ENCODE data around the gene PLCB1. TPM values are rescaled to one million over a fixed set of nuclear protein-coding genes. Genes with fewer than 3 reads are reported as not detected.
A peak's percentile ranks its signal among the peaks of the same experiment; 100 is the strongest.

PLCB1 gene
- total RNA-seq, 1 experiment from 2014 or later, result 14.9 TPM

GRCh38 chr20:8298426-8299043 lies 166.5 kb downstream of the PLCB1 start:
- DNase-seq (ENCODE audit: low read depth, low spot score), result no peak
- in situ Hi-C loops (cut with HindIII; ENCODE audit: low pct_unique_long_range_greater_than_20kb, low sequenced_read_pairs), result no loop called here

- DNase-seq (ENCODE audit: low read depth, low spot score), result no peak
- in situ Hi-C loops (cut with HindIII; ENCODE audit: low pct_unique_long_range_greater_than_20kb, low sequenced_read_pairs), result no loop called here
These were observed 167.9 kb downstream of the PLCB1 start for GRCh38 chr20:8299921-8300320.

GRCh38 chr20:8301655-8302054 lies 169.6 kb downstream of the PLCB1 start:
- no peak for DNase-seq (ENCODE audit: low read depth, low spot score)

GRCh38 chr20:8303651-8304050 lies 171.6 kb downstream of the PLCB1 start:
- in situ Hi-C loops (cut with HindIII; ENCODE audit: low pct_unique_long_range_greater_than_20kb, low sequenced_read_pairs), result no loop called here
- DNase-seq (ENCODE audit: low read depth, low spot score), result no peak

More at GRCh38 chr20:8301655-8302054, 169.6 kb downstream of the PLCB1 start:
- in situ Hi-C loops (cut with HindIII; ENCODE audit: low pct_unique_long_range_greater_than_20kb, low sequenced_read_pairs), result no loop called here

GRCh38 chr20:8304124-8304816 lies 172.2 kb downstream of the PLCB1 start:
- DNase-seq (ENCODE audit: low read depth, low spot score), result peak; percentile 14
- in situ Hi-C loops (cut with HindIII; ENCODE audit: low pct_unique_long_range_greater_than_20kb, low sequenced_read_pairs), result no loop called here

- DNase-seq (ENCODE audit: low read depth, low spot score), result peak; percentile 78
- in situ Hi-C loops (cut with HindIII; ENCODE audit: low pct_unique_long_range_greater_than_20kb, low sequenced_read_pairs), result no loop called here
These were observed 173.4 kb downstream of the PLCB1 start for GRCh38 chr20:8305449-8305978.

GRCh38 chr20:8306937-8307336 lies 174.9 kb downstream of the PLCB1 start:
- in situ Hi-C loops (cut with HindIII; ENCODE audit: low pct_unique_long_range_greater_than_20kb, low sequenced_read_pairs), result no loop called here
- DNase-seq (ENCODE audit: low read depth, low spot score), result no peak

GRCh38 chr20:8309634-8310033 lies 177.6 kb downstream of the PLCB1 start:
- no peak for DNase-seq (ENCODE audit: low read depth, low spot score)
- in situ Hi-C loops (cut with HindIII; ENCODE audit: low pct_unique_long_range_greater_than_20kb, low sequenced_read_pairs), result no loop called here

- no peak for DNase-seq (ENCODE audit: low read depth, low spot score)
- in situ Hi-C loops (cut with HindIII; ENCODE audit: low pct_unique_long_range_greater_than_20kb, low sequenced_read_pairs), result no loop called here
These were observed 178.6 kb downstream of the PLCB1 start for GRCh38 chr20:8310618-8311017.

GRCh38 chr20:8313073-8313472 lies 181.0 kb downstream of the PLCB1 start:
- in situ Hi-C loops (cut with HindIII; ENCODE audit: low pct_unique_long_range_greater_than_20kb, low sequenced_read_pairs), result no loop called here
- no peak for DNase-seq (ENCODE audit: low read depth, low spot score)

- no peak for DNase-seq (ENCODE audit: low read depth, low spot score)
- in situ Hi-C loops (cut with HindIII; ENCODE audit: low pct_unique_long_range_greater_than_20kb, low sequenced_read_pairs), result no loop called here
These were observed 183.8 kb downstream of the PLCB1 start for GRCh38 chr20:8315639-8316573.

- in situ Hi-C loops (cut with HindIII; ENCODE audit: low pct_unique_long_range_greater_than_20kb, low sequenced_read_pairs), result no loop called here
- no peak for DNase-seq (ENCODE audit: low read depth, low spot score)
These were observed 185.4 kb downstream of the PLCB1 start for GRCh38 chr20:8317448-8317847.

GRCh38 chr20:8318965-8319625 lies 187.0 kb downstream of the PLCB1 start:
- in situ Hi-C loops (cut with HindIII; ENCODE audit: low pct_unique_long_range_greater_than_20kb, low sequenced_read_pairs), result no loop called here
- no peak for DNase-seq (ENCODE audit: low read depth, low spot score)

GRCh38 chr20:8320306-8320705 lies 188.2 kb downstream of the PLCB1 start:
- in situ Hi-C loops (cut with HindIII; ENCODE audit: low pct_unique_long_range_greater_than_20kb, low sequenced_read_pairs), result no loop called here
- DNase-seq (ENCODE audit: low read depth, low spot score), result no peak

- no peak for DNase-seq (ENCODE audit: low read depth, low spot score)
- in situ Hi-C loops (cut with HindIII; ENCODE audit: low pct_unique_long_range_greater_than_20kb, low sequenced_read_pairs), result no loop called here
These were observed 188.9 kb downstream of the PLCB1 start for GRCh38 chr20:8321001-8321400.

- in situ Hi-C loops (cut with HindIII; ENCODE audit: low pct_unique_long_range_greater_than_20kb, low sequenced_read_pairs), result no loop called here
- no peak for DNase-seq (ENCODE audit: low read depth, low spot score)
These were observed 190.7 kb downstream of the PLCB1 start for GRCh38 chr20:8322662-8323217.

GRCh38 chr20:8326191-8326590 lies 194.1 kb downstream of the PLCB1 start:
- no peak for DNase-seq (ENCODE audit: low read depth, low spot score)
- in situ Hi-C loops (cut with HindIII; ENCODE audit: low pct_unique_long_range_greater_than_20kb, low sequenced_read_pairs), result no loop called here
